ENCODE data around the gene GRM1. TPM values are rescaled to one million over a fixed set of nuclear protein-coding genes. Genes with fewer than 3 reads are reported as not detected.

Gene GRM1
- total and polyA plus RNA-seq, 4 donors: 0.02 to 0.12 (median 0.06) TPM

DNA sequence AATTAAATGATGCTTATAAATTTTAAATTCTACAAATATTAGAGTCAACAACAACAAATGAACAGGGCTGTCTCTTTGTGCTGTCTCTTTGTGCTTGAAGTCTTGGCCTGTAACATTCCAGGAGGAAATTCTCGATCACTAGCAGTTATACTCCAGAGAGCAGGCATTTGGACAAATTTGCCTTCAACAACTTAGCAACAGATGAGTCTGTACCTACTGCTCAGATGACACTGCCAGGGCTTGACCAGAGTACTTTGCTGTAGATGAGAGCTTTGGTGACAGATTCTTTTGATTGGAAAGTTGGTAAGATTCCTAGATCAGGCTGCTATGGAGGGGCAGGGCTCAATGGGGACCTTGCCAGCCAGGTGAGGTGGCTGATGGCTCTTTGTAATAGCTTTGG lies 217.2 kb downstream of the GRM1 start:
- Histone ChIP-seq H3K27ac (ENCODE audit: low read depth in 1 of 2, low read length in 1 of 2) (no peak overlapping the region), H3K9me3 (ENCODE audit: control insufficient read depth in 4 of 4, insufficient read depth in 3 of 4, low read length in 3 of 4) (peaks cover 0 to 2% (median 0%) of the 10 kb centered on the region in 4 donors), H3K27me3 (ENCODE audit: control insufficient read depth in 3 of 3, insufficient read depth in 3 of 3, low read length in 2 of 3) (no peaks in the 10 kb centered on the region), H3K4me1 (ENCODE audit: control insufficient read depth in 5 of 5, insufficient read depth in 5 of 5, low read length in 5 of 5) (no peaks in the 10 kb centered on the region), H3K9ac (ENCODE audit: insufficient read depth in 1 of 2, low read length in 2 of 2) (no peak overlapping the region), H3K36me3 (ENCODE audit: control insufficient read depth in 4 of 4, insufficient read depth in 4 of 4, low read length in 4 of 4) (no peaks in the 10 kb centered on the region), H3K4me3 (no peak overlapping the region)
- ATAC-seq (ENCODE audit: insufficient read depth, low FRiP score) (no peak), DNase-seq (no peak)
- WGBS, 2 donors: 71 to 89% methylated on average over 1 of the region's 1 CpG
- TF ChIP-seq, protein P1, sequence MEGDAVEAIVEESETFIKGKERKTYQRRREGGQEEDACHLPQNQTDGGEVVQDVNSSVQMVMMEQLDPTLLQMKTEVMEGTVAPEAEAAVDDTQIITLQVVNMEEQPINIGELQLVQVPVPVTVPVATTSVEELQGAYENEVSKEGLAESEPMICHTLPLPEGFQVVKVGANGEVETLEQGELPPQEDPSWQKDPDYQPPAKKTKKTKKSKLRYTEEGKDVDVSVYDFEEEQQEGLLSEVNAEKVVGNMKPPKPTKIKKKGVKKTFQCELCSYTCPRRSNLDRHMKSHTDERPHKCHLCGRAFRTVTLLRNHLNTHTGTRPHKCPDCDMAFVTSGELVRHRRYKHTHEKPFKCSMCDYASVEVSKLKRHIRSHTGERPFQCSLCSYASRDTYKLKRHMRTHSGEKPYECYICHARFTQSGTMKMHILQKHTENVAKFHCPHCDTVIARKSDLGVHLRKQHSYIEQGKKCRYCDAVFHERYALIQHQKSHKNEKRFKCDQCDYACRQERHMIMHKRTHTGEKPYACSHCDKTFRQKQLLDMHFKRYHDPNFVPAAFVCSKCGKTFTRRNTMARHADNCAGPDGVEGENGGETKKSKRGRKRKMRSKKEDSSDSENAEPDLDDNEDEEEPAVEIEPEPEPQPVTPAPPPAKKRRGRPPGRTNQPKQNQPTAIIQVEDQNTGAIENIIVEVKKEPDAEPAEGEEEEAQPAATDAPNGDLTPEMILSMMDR (IDR thresholded peaks at IDR 0.05; ENCODE audit: control extremely low read depth, extremely low read depth): no peak

DNA sequence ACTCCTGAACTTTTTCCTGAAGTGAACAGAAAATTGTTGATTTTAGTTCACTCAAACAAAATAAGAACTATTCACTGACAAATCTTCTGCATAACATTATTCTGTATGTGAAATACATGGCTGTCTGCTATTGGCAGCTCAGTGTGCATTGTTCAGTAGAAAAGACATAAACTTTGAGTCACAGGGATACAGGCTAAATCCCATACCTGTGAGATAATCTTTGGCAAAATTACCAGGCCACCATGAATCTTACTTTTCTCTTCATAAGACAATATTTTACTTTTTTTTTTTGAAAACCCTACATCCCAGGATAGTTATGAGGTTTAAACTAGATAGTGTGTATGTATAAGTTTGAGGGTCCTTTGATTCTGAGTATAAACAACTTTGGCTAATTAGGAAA lies 224.8 kb downstream of the GRM1 start:
- Histone ChIP-seq H3K9me3 (ENCODE audit: control insufficient read depth in 4 of 4, insufficient read depth in 3 of 4, low read length in 3 of 4) (no peaks in the 10 kb centered on the region), H3K9ac (ENCODE audit: insufficient read depth in 1 of 2, low read length in 2 of 2) (no peak overlapping the region), H3K27me3 (ENCODE audit: control insufficient read depth in 3 of 3, insufficient read depth in 3 of 3, low read length in 2 of 3) (no peaks in the 10 kb centered on the region), H3K4me3 (no peak overlapping the region), H3K4me1 (ENCODE audit: control insufficient read depth in 5 of 5, insufficient read depth in 5 of 5, low read length in 5 of 5) (no peaks in the 10 kb centered on the region), H3K27ac (ENCODE audit: low read depth in 1 of 2, low read length in 1 of 2) (no peak overlapping the region), H3K36me3 (ENCODE audit: control insufficient read depth in 4 of 4, insufficient read depth in 4 of 4, low read length in 4 of 4) (no peaks in the 10 kb centered on the region)
- DNase-seq: no peak
- no peak for ATAC-seq (ENCODE audit: insufficient read depth, low FRiP score)
- TF ChIP-seq, protein P1 (IDR thresholded peaks at IDR 0.05; ENCODE audit: control extremely low read depth, extremely low read depth): no peak

DNA sequence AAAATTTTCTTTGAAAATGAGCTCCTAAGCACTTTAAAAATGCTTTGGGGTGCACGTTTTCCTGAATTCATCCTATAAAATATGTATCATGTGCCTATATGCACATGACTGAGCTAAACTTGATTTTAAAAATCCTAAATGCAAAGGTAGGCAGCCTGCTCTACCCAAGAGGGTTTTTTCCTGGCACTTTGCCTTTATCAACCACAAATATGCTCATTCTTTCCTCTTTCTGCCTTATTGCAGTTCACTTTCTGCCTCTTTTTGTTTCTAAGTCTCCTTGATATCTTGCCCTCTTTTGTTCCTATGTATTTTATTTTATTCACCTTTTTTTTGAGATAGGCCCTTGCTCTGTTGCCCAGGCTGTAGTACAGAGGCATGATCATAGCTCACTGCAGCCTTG lies 229.3 kb downstream of the GRM1 start:
- H3K9ac ChIP-seq (ENCODE audit: insufficient read depth in 1 of 2, low read length in 2 of 2): no peak overlapping the region
- H3K27ac ChIP-seq (ENCODE audit: low read depth in 1 of 2, low read length in 1 of 2): no peak overlapping the region
- H3K4me1 ChIP-seq (ENCODE audit: control insufficient read depth in 5 of 5, insufficient read depth in 5 of 5, low read length in 5 of 5): no peaks in the 10 kb centered on the region
- no peak for ATAC-seq (ENCODE audit: insufficient read depth, low FRiP score)
- H3K36me3 ChIP-seq (ENCODE audit: control insufficient read depth in 4 of 4, insufficient read depth in 4 of 4, low read length in 4 of 4): no peaks in the 10 kb centered on the region
- DNase-seq: no peak
- 41 to 66% methylated on average over 1 of the region's 1 CpG for WGBS, 2 donors
- H3K9me3 ChIP-seq (ENCODE audit: control insufficient read depth in 4 of 4, insufficient read depth in 3 of 4, low read length in 3 of 4): no peaks in the 10 kb centered on the region
- H3K27me3 ChIP-seq (ENCODE audit: control insufficient read depth in 3 of 3, insufficient read depth in 3 of 3, low read length in 2 of 3): no peaks in the 10 kb centered on the region
- H3K4me3 ChIP-seq: no peak overlapping the region
- TF ChIP-seq, protein P1 (IDR thresholded peaks at IDR 0.05; ENCODE audit: control extremely low read depth, extremely low read depth): no peak

DNA sequence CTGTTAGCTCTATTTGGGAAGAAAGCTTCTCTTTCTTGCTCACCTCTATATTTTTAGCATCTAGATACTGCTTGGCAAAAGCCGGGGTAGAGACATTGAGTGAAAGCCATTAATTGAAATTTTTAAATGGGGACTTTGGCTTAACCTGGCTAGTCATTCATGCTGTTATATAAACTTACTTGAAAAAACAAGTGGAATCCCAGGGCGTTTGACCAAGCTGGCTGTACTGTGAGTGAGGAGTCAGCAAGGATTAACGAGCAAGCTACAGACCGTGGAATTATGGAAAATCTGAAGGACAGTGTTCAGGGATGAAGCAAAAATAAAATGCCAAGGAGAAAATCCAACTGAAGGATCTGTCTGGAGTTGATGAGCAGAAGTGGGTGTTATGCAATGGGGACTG lies 232.0 kb downstream of the GRM1 start:
- TF ChIP-seq, protein P1 (IDR thresholded peaks at IDR 0.05; ENCODE audit: control extremely low read depth, extremely low read depth): no peak
- Histone ChIP-seq H3K27me3 (ENCODE audit: control insufficient read depth in 3 of 3, insufficient read depth in 3 of 3, low read length in 2 of 3) (no peaks in the 10 kb centered on the region), H3K4me1 (ENCODE audit: control insufficient read depth in 5 of 5, insufficient read depth in 5 of 5, low read length in 5 of 5) (no peaks in the 10 kb centered on the region), H3K36me3 (ENCODE audit: control insufficient read depth in 4 of 4, insufficient read depth in 4 of 4, low read length in 4 of 4) (no peaks in the 10 kb centered on the region), H3K9me3 (ENCODE audit: control insufficient read depth in 4 of 4, insufficient read depth in 3 of 4, low read length in 3 of 4) (no peaks in the 10 kb centered on the region), H3K9ac (ENCODE audit: insufficient read depth in 1 of 2, low read length in 2 of 2) (no peak overlapping the region), H3K4me3 (no peak overlapping the region), H3K27ac (ENCODE audit: low read depth in 1 of 2, low read length in 1 of 2) (no peak overlapping the region)
- 67 to 90% methylated on average over 4 of the region's 4 CpGs for WGBS, 2 donors
- no peak for ATAC-seq (ENCODE audit: insufficient read depth, low FRiP score)
- no peak for DNase-seq

Measured in lung (tissue), 12 donors.